NCI-H1417 (cell line): ENCODE results near the gene CHD5.
"Not testable (repeated sequence)": the region's sequence is repeated elsewhere in the genome, so short reads cannot be mapped to it uniquely, and the experiment has no call there.

Experiments used
- DNase-seq, 3 experiments: peaks; one replicate each; lab custom pipeline; 2025; lab: John Stamatoyannopoulos, UW

Gene CHD5

GRCh38 chr1:6086358-6086757, 93.8 kb downstream of the CHD5 start:
- DNase-seq, result no peak

- no peak for DNase-seq
Measured at GRCh38 chr1:6085666-6086065, 94.5 kb downstream of the CHD5 start.

GRCh38 chr1:6084781-6085495, 95.2 kb downstream of the CHD5 start:
- no peak for DNase-seq

- DNase-seq, result no peak
Measured at GRCh38 chr1:6083801-6084446, 96.2 kb downstream of the CHD5 start.

GRCh38 chr1:6083385-6083784, 96.7 kb downstream of the CHD5 start:
- no peak for DNase-seq

- DNase-seq, result no peak
Measured at GRCh38 chr1:6082430-6082971, 97.6 kb downstream of the CHD5 start.

- DNase-seq, result no peak
Measured at GRCh38 chr1:6081901-6082300, 98.2 kb downstream of the CHD5 start.

- DNase-seq, result no peak
Measured at GRCh38 chr1:6080469-6080868, 99.7 kb downstream of the CHD5 start.

- DNase-seq, result no peak
Measured at GRCh38 chr1:6077919-6078318, 102.2 kb downstream of the CHD5 start.

GRCh38 chr1:6077506-6077905, 102.6 kb downstream of the CHD5 start:
- no peak for DNase-seq

- not testable (repeated sequence) for DNase-seq
Measured at GRCh38 chr1:6077061-6077460, 103.1 kb downstream of the CHD5 start.

GRCh38 chr1:6075748-6076147, 104.4 kb downstream of the CHD5 start:
- DNase-seq, result no peak

GRCh38 chr1:6074192-6074901, 105.8 kb downstream of the CHD5 start:
- no peak for DNase-seq

- no peak for DNase-seq
Measured at GRCh38 chr1:6073480-6074053, 106.6 kb downstream of the CHD5 start.

GRCh38 chr1:6072774-6073479, 107.2 kb downstream of the CHD5 start:
- DNase-seq, result no peak

GRCh38 chr1:6071219-6071618, 108.9 kb downstream of the CHD5 start:
- DNase-seq, result no peak

- DNase-seq, result no peak
Measured at GRCh38 chr1:6070450-6070974, 109.6 kb downstream of the CHD5 start.

GRCh38 chr1:6069573-6069972, 110.5 kb downstream of the CHD5 start:
- no peak for DNase-seq

GRCh38 chr1:6068932-6069331, 111.2 kb downstream of the CHD5 start:
- DNase-seq, result no peak

GRCh38 chr1:6068073-6068472, 112.0 kb downstream of the CHD5 start:
- no peak for DNase-seq

GRCh38 chr1:6066680-6067079, 113.4 kb downstream of the CHD5 start:
- no peak for DNase-seq
